Mesothelial cell of epicardium (in vitro differentiated cells): ENCODE measurements around the gene GPC6. TPM values are rescaled to one million over a fixed set of nuclear protein-coding genes. Genes with fewer than 3 reads are reported as not detected.

Experiments used
- DNase-seq, 2 experiments: peaks; one replicate each; pipeline ENCODE4 v3.0.0; 2021; ENCODE audit warnings: low spot score in 2 of 2; ENCODE audit not compliant: unreplicated experiment in 2 of 2
- H3K27ac Mint-ChIP-seq: 2 replicates; pipeline ENCODE4 v1.8.0; 2021; ENCODE audit warnings: mixed read lengths
- H3K27me3 Mint-ChIP-seq: 2 replicates; pipeline ENCODE4 v1.8.0; 2021; ENCODE audit warnings: low read depth, mixed read lengths
- H3K36me3 Mint-ChIP-seq: 2 replicates; pipeline ENCODE4 v1.8.0; 2021; ENCODE audit warnings: mixed read lengths
- H3K4me1 Mint-ChIP-seq: 2 replicates; pipeline ENCODE4 v1.8.0; 2021; ENCODE audit warnings: mixed read lengths
- H3K4me3 Mint-ChIP-seq: 2 replicates; pipeline ENCODE4 v1.8.0; 2021; ENCODE audit warnings: mild to moderate bottlenecking, moderate library complexity, mixed read lengths
- H3K9me3 Mint-ChIP-seq: 2 replicates; pipeline ENCODE4 v1.8.0; 2021; ENCODE audit warnings: mixed read lengths
- total RNA-seq: library from RNA; stranded (reverse); gene quantifications from 3 replicates; pipeline ENCODE4 v1.2.1, GENCODE V29; 2021
- TF ChIP-seq, protein P1 (sequence below): fragments of 200-600 bp; sonication (generic); IDR thresholded peaks from one replicate; pipeline ENCODE4 v1.5.0; 2021; ENCODE audit warnings: antibody characterized with exemption; ENCODE audit not compliant: unreplicated experiment

Gene GPC6
- total RNA-seq, 1 donor from 2014 or later = 112 TPM

DNA sequence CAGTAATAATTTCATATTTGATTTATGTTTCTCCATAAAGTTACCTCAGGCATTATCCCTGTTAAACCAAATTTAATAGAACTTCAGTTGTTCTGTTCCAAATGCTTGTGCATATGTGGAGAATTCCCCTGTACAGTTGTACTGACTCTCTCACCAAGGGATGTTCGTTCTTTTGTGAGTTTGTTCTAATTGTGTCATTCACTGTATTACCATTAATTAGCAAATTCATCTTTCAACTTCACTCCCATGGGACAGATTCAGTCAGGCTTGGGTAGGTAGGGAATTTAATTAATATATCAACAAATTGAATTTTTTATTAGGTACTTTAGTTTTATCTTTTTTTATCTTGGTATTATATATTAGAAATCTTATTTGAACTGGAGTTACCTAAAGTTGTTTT, 987.5 kb downstream of the GPC6 start:
- Mint-ChIP-seq H3K36me3 (no peaks in the 10 kb centered on the region), H3K27me3 (no peaks in the 10 kb centered on the region), H3K9me3 (no peaks in the 10 kb centered on the region), H3K27ac (no peak overlapping the region), H3K4me3 (no peak overlapping the region), H3K4me1 (peaks cover 44% of the 10 kb centered on the region)
- DNase-seq = no peak
- TF ChIP-seq, protein P1, sequence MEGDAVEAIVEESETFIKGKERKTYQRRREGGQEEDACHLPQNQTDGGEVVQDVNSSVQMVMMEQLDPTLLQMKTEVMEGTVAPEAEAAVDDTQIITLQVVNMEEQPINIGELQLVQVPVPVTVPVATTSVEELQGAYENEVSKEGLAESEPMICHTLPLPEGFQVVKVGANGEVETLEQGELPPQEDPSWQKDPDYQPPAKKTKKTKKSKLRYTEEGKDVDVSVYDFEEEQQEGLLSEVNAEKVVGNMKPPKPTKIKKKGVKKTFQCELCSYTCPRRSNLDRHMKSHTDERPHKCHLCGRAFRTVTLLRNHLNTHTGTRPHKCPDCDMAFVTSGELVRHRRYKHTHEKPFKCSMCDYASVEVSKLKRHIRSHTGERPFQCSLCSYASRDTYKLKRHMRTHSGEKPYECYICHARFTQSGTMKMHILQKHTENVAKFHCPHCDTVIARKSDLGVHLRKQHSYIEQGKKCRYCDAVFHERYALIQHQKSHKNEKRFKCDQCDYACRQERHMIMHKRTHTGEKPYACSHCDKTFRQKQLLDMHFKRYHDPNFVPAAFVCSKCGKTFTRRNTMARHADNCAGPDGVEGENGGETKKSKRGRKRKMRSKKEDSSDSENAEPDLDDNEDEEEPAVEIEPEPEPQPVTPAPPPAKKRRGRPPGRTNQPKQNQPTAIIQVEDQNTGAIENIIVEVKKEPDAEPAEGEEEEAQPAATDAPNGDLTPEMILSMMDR = no peak

DNA sequence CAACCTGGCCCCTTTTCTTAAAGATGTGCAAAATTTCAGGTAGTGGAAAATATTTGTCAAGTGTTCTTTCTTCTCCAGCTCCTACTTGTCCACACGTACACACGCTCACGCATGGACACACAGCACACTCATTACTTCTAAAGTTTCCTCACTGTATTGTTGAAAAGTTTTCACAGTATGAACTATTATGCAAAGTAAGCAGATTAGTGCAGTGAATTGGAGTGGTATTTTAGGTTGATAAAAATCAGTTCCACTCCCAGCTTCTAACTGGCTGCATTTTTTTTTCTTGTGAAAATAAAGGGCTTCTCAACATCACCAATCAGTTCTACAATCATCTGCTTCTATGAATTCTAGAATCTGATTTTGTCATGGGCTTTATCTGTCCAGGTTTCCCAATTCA, 988.4 kb downstream of the GPC6 start:
- H3K4me1 Mint-ChIP-seq = peaks cover 40% of the 10 kb centered on the region
- H3K4me3 Mint-ChIP-seq = no peak overlapping the region
- DNase-seq = no peak
- peak overlapping the region; percentile 19 for H3K27ac Mint-ChIP-seq
- no peaks in the 10 kb centered on the region for H3K36me3 Mint-ChIP-seq
- no peaks in the 10 kb centered on the region for H3K9me3 Mint-ChIP-seq
- no peaks in the 10 kb centered on the region for H3K27me3 Mint-ChIP-seq
- TF ChIP-seq, protein P1 = no peak

DNA sequence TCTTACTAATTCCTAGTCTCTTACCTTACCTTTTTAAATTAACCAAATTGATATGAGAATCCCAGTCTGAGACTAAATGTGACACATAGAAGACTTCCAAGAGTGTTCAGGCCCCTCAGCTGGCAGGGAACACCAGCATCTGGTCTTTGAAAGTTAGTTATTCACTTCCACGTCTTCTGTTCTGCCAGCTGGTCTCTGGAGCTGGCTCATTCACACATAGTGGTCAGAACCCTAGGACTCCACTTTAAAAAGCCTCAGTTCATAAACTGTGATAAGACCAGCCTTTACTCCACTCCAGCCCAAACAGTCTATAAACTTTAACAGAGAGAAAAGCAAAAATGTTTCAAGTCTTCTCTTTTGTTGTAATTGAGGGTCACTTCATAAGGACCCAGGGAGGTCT, 989.9 kb downstream of the GPC6 start:
- H3K27ac Mint-ChIP-seq = peak overlapping the region; percentile 32
- no peak overlapping the region for H3K4me3 Mint-ChIP-seq

DNA sequence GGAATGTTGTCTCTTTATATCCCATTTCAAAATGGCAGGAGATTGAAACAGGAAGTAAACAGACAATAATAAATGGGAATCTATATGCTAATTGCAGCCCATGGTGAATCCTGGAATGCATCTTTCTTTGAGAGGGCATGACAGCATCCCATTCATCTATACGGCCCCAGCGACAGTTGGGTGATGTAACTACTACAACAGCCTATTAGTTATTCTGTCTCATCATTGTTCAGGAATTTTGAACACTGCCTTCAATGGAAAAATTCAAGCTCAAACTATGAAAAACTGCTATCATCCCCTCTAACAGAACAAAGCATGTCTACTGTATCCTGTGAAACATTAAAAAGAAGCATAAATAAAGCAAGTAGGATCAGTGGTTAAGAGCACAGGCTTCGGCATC, 990.8 kb downstream of the GPC6 start:
- Mint-ChIP-seq H3K27ac (no peak overlapping the region), H3K9me3 (no peaks in the 10 kb centered on the region), H3K36me3 (peaks cover 3% of the 10 kb centered on the region), H3K4me1 (peaks cover 26% of the 10 kb centered on the region), H3K27me3 (no peaks in the 10 kb centered on the region), H3K4me3 (no peak overlapping the region)
- DNase-seq = no peak
- TF ChIP-seq, protein P1 = no peak

More for the DNA sequence above, 989.9 kb downstream of the GPC6 start:
- peaks cover 32% of the 10 kb centered on the region for H3K4me1 Mint-ChIP-seq
- H3K9me3 Mint-ChIP-seq = no peaks in the 10 kb centered on the region
- TF ChIP-seq, protein P1 = no peak
- no peak for DNase-seq
- H3K36me3 Mint-ChIP-seq = peaks cover 3% of the 10 kb centered on the region
- no peaks in the 10 kb centered on the region for H3K27me3 Mint-ChIP-seq

DNA sequence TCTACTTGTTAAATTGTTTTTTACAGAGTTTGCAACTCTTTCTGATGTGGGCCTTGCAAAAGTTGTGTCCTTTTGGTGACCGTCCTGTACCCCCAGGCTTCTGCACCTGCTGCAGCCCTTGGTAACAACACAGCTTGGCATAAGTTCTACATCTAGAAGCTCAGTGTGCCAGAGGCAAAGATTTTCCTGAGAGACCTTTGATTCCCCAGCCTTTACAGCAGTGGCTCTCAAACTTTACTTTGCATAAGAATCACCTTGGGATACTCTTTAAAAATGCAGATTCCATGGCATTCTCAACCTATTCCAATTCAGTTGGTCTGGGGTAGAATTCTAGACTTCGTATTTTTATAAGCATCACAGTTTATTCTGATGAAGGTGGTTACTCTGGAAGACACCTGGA, 991.9 kb downstream of the GPC6 start:
- peaks cover 26% of the 10 kb centered on the region for H3K4me1 Mint-ChIP-seq
- H3K4me3 Mint-ChIP-seq = no peak overlapping the region

DNA sequence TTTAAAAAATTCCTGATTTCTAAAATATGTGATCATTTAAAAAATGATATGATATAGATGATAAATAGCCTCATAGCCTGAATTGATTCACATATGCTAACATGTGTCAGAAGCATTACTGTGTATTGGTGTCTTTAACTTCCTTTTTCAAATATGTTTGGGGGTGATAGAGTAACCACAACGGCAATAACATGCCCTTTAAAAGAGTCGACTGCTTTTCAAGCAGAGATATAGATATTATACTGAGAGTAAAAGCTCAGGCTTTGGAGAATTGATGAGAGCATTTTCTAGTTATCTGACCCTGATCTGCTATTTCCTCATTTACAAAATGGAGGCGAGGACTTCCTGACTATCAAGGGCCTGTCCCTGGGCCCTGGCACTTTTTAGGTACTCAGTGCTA, 992.3 kb downstream of the GPC6 start:
- Mint-ChIP-seq H3K27me3 (no peaks in the 10 kb centered on the region), H3K4me3 (no peak overlapping the region), H3K4me1 (peaks cover 26% of the 10 kb centered on the region), H3K36me3 (peaks cover 3% of the 10 kb centered on the region), H3K9me3 (no peaks in the 10 kb centered on the region), H3K27ac (no peak overlapping the region)
- no peak for DNase-seq
- TF ChIP-seq, protein P1 = no peak

More for the DNA sequence above, 991.9 kb downstream of the GPC6 start:
- no peaks in the 10 kb centered on the region for H3K9me3 Mint-ChIP-seq
- H3K27me3 Mint-ChIP-seq = no peaks in the 10 kb centered on the region
- TF ChIP-seq, protein P1 = no peak
- no peak for DNase-seq
- H3K27ac Mint-ChIP-seq = no peak overlapping the region
- H3K36me3 Mint-ChIP-seq = peaks cover 3% of the 10 kb centered on the region
